ENCODE data around the gene SGTA. TPM values are rescaled to one million over a fixed set of nuclear protein-coding genes. Genes with fewer than 3 reads are reported as not detected.
A peak's percentile ranks its signal among the peaks of the same experiment; 100 is the strongest.

Gene SGTA
- total and polyA plus RNA-seq, 5 donors from 2014 or later = 28.2 to 35.7 (median 32.1) TPM

GRCh38 chr19:2740314-2740656 is 42.8 kb downstream of the SGTA start:
- Histone ChIP-seq H3K4me3 (ENCODE audit: low read depth, low read length) (peak overlapping the region; percentile 15), H3K27me3 (ENCODE audit: control insufficient read depth, insufficient read depth, low read length) (no peaks in the 10 kb centered on the region)
- ATAC-seq (ENCODE audit: low read depth in 2 of 2) = no peak

DNA sequence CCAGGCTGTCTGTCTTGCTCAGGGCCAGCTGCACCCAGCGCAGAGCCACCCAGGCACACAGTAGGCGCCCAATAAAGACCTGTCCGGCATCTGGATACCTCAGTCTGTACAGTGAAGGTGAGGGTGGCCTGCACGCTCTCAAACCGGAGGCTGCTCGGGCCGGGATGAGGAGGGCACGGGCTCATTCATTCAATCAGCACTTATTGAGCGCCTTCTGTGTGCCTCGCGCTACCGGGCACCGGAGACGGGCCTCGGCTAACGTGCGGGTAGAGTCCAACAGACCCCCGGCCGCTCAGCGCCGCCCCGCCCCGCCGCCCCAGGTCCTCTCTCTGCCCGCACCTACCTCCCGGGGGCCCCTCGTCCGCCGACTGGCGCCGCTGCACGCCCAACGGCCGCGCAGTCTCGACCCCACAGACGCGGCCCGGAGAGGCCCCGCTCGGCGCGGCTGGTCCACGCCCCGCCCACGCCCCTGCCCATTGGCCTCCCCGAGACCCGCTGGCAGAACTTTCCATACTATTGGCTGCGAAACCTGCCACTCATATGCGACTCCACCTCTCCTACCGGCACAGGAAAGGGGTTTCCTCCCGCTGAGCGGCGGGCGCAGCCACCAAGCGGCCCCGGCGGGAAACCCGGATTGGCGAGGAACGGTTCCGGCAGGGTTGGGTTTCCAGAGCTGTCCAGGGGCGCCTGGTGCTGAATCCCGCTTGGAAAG is 43.3 kb downstream of the SGTA start, which contains the start of gene SLC39A3:
SLC39A3 (minus strand) TSS at position 416 of the 712 bp plus-strand sequence. CDS start 2,760 bp downstream, outside the sequence.
- H3K9me3 Mint-ChIP-seq = no peaks in the 10 kb centered on the region
- Histone ChIP-seq H3K27ac (ENCODE audit: insufficient read depth, low read length, poor library complexity, severe bottlenecking) (peak within 1 kb of the TSS; percentile 57), H3K4me1 (ENCODE audit: control insufficient read depth, insufficient read depth, low read length, poor library complexity, severe bottlenecking) (peaks cover 14% of the 10 kb centered on the region), H3K27me3 (ENCODE audit: control insufficient read depth, insufficient read depth, low read length) (no peaks in the 10 kb centered on the region), H3K4me3 (ENCODE audit: low read depth, low read length) (peak within 1 kb of the TSS; percentile 69), H3K36me3 (ENCODE audit: control insufficient read depth, insufficient read depth, low read length) (peaks cover 11% of the 10 kb centered on the region), H3K9me3 (ENCODE audit: control insufficient read depth in 2 of 2, low read length in 2 of 2) (no peaks in the 10 kb centered on the region)
- DNase-seq = peak; percentile 98 to 99 (median 98)
- peaks cover 17% of the 10 kb centered on the region for H3K27me3 Mint-ChIP-seq
- H3K4me1 Mint-ChIP-seq = peaks cover 0 to 22% (median 11%) of the 10 kb centered on the region in 4 donors
- peaks cover 23% of the 10 kb centered on the region for H3K36me3 Mint-ChIP-seq
- ATAC-seq (ENCODE audit: low read depth in 2 of 2) = peak; percentile 100
- H3K4me3 Mint-ChIP-seq = peak within 1 kb of the TSS; percentile 86 to 90 (median 88)
- peak within 1 kb of the TSS; percentile 12 to 79 (median 36) for H3K27ac Mint-ChIP-seq

More at GRCh38 chr19:2740314-2740656, 42.8 kb downstream of the SGTA start:
- no peaks in the 10 kb centered on the region for H3K9me3 ChIP-seq (ENCODE audit: control insufficient read depth in 2 of 2, low read length in 2 of 2)
- no peak for DNase-seq
- peaks cover 14% of the 10 kb centered on the region for H3K4me1 ChIP-seq (ENCODE audit: control insufficient read depth, insufficient read depth, low read length, poor library complexity, severe bottlenecking)
- H3K36me3 ChIP-seq (ENCODE audit: control insufficient read depth, insufficient read depth, low read length) = peaks cover 10% of the 10 kb centered on the region
- no peak overlapping the region for H3K27ac ChIP-seq (ENCODE audit: insufficient read depth, low read length, poor library complexity, severe bottlenecking)
- Mint-ChIP-seq H3K27ac (no peak overlapping the region), H3K36me3 (peaks cover 21% of the 10 kb centered on the region), H3K4me1 (peaks cover 0 to 22% (median 11%) of the 10 kb centered on the region in 4 donors), H3K4me3 (peak overlapping the region; percentile 86 to 90 (median 88)), H3K9me3 (no peaks in the 10 kb centered on the region), H3K27me3 (peaks cover 17% of the 10 kb centered on the region)

- Histone ChIP-seq H3K36me3 (ENCODE audit: control insufficient read depth, insufficient read depth, low read length) (peaks cover 18% of the 10 kb centered on the region), H3K27me3 (ENCODE audit: control insufficient read depth, insufficient read depth, low read length) (no peaks in the 10 kb centered on the region), H3K27ac (ENCODE audit: insufficient read depth, low read length, poor library complexity, severe bottlenecking) (no peak overlapping the region), H3K9me3 (ENCODE audit: control insufficient read depth in 2 of 2, low read length in 2 of 2) (no peaks in the 10 kb centered on the region), H3K4me1 (ENCODE audit: control insufficient read depth, insufficient read depth, low read length, poor library complexity, severe bottlenecking) (peaks cover 14% of the 10 kb centered on the region), H3K4me3 (ENCODE audit: low read depth, low read length) (no peak overlapping the region)
- Mint-ChIP-seq H3K4me1 (peaks cover 0 to 27% (median 14%) of the 10 kb centered on the region in 4 donors), H3K36me3 (peaks cover 36% of the 10 kb centered on the region), H3K27me3 (peaks cover 7% of the 10 kb centered on the region), H3K4me3 (peak overlapping the region in 3 of 4 donors; percentile 41 to 64 (median 49)), H3K27ac (no peak overlapping the region), H3K9me3 (no peaks in the 10 kb centered on the region)
- no peak for DNase-seq
- no peak for ATAC-seq (ENCODE audit: low read depth in 2 of 2)
Measured at GRCh38 chr19:2736550-2737190, 46.4 kb downstream of the SGTA start.

DNA sequence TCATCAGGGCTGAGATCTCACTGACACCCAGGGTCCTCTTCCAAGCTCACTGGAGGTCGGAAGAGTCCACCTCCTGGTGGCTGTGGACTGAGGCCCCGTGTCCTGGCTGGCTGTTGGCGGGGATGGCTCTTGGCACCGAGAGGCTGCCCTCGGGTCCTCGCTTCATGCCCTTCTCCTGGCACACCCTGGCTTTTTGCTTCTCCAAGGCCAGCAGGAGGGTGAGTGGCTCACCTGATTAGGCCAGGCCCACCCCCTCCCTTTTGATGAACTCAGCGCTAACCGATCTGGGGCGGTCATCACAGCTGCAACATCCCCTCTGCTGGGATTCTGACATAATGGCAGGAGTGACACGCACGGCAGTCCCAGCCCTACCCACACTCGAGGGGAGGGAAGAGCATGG is 47.7 kb downstream of the SGTA start:
- Histone ChIP-seq H3K36me3 (ENCODE audit: control insufficient read depth, insufficient read depth, low read length) (peaks cover 18% of the 10 kb centered on the region), H3K4me1 (ENCODE audit: control insufficient read depth, insufficient read depth, low read length, poor library complexity, severe bottlenecking) (peaks cover 14% of the 10 kb centered on the region), H3K4me3 (ENCODE audit: low read depth, low read length) (no peak overlapping the region), H3K27ac (ENCODE audit: insufficient read depth, low read length, poor library complexity, severe bottlenecking) (no peak overlapping the region), H3K27me3 (ENCODE audit: control insufficient read depth, insufficient read depth, low read length) (no peaks in the 10 kb centered on the region), H3K9me3 (ENCODE audit: control insufficient read depth in 2 of 2, low read length in 2 of 2) (no peaks in the 10 kb centered on the region)
- Mint-ChIP-seq H3K27me3 (peaks cover 6% of the 10 kb centered on the region), H3K36me3 (peaks cover 36% of the 10 kb centered on the region), H3K4me1 (peaks cover 0 to 27% (median 14%) of the 10 kb centered on the region in 4 donors), H3K27ac (no peak overlapping the region), H3K9me3 (no peaks in the 10 kb centered on the region), H3K4me3 (no peak overlapping the region)
- DNase-seq (no peak), ATAC-seq (ENCODE audit: low read depth in 2 of 2) (no peak)

GRCh38 chr19:2734589-2735288 is 48.3 kb downstream of the SGTA start:
- no peak for ATAC-seq (ENCODE audit: low read depth in 2 of 2)
- no peak overlapping the region for H3K4me3 ChIP-seq (ENCODE audit: low read depth, low read length)
- Mint-ChIP-seq H3K4me3 (peak overlapping the region in 1 of 4 donors; percentile 86), H3K36me3 (peaks cover 36% of the 10 kb centered on the region), H3K27me3 (no peaks in the 10 kb centered on the region), H3K9me3 (no peaks in the 10 kb centered on the region), H3K27ac (no peak overlapping the region), H3K4me1 (peaks cover 0 to 22% (median 12%) of the 10 kb centered on the region in 4 donors)
- H3K27ac ChIP-seq (ENCODE audit: insufficient read depth, low read length, poor library complexity, severe bottlenecking) = no peak overlapping the region
- DNase-seq = no peak
- no peaks in the 10 kb centered on the region for H3K9me3 ChIP-seq (ENCODE audit: control insufficient read depth in 2 of 2, low read length in 2 of 2)
- H3K27me3 ChIP-seq (ENCODE audit: control insufficient read depth, insufficient read depth, low read length) = no peaks in the 10 kb centered on the region
- H3K4me1 ChIP-seq (ENCODE audit: control insufficient read depth, insufficient read depth, low read length, poor library complexity, severe bottlenecking) = peaks cover 9% of the 10 kb centered on the region
- H3K36me3 ChIP-seq (ENCODE audit: control insufficient read depth, insufficient read depth, low read length) = peaks cover 18% of the 10 kb centered on the region

DNA sequence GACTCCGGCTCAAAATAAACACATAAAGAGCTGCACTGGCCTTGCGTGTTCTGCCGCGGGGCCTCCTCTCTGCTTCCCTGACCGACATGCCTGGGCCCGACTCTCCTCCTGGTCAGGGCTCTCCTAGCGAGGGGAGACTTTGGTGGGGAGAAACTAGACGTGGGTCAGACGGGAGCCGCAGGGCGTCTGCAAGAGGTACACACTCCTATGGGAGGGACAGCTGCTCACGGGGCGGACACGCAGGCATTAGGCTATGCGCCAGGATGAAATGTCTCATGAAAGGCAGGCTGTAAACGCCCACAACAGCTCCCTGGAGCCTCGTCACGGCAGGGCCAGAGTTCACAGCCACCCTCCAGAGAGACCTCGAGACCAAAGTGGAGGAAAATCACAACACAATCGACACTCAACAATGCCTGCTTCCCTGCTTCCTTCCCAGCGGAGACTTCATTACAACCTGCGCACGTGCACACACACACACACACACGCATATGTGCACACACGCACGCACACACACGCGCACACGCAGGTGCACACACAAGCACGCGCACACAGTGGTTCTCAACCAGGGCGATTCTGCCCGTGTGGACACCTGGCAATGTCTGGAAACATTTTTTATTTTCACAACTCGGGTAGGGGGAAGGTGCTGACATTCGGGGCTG is 49.0 kb downstream of the SGTA start:
- Mint-ChIP-seq H3K27ac (no peak overlapping the region), H3K36me3 (peaks cover 36% of the 10 kb centered on the region), H3K4me3 (no peak overlapping the region), H3K9me3 (no peaks in the 10 kb centered on the region), H3K4me1 (peaks cover 0 to 17% (median 8%) of the 10 kb centered on the region in 4 donors), H3K27me3 (no peaks in the 10 kb centered on the region)
- Histone ChIP-seq H3K9me3 (ENCODE audit: control insufficient read depth in 2 of 2, low read length in 2 of 2) (no peaks in the 10 kb centered on the region), H3K4me3 (ENCODE audit: low read depth, low read length) (no peak overlapping the region), H3K27ac (ENCODE audit: insufficient read depth, low read length, poor library complexity, severe bottlenecking) (no peak overlapping the region), H3K36me3 (ENCODE audit: control insufficient read depth, insufficient read depth, low read length) (peaks cover 18% of the 10 kb centered on the region), H3K4me1 (ENCODE audit: control insufficient read depth, insufficient read depth, low read length, poor library complexity, severe bottlenecking) (peaks cover 3% of the 10 kb centered on the region), H3K27me3 (ENCODE audit: control insufficient read depth, insufficient read depth, low read length) (no peaks in the 10 kb centered on the region)
- no peak for ATAC-seq (ENCODE audit: low read depth in 2 of 2)
- no peak for DNase-seq

DNA sequence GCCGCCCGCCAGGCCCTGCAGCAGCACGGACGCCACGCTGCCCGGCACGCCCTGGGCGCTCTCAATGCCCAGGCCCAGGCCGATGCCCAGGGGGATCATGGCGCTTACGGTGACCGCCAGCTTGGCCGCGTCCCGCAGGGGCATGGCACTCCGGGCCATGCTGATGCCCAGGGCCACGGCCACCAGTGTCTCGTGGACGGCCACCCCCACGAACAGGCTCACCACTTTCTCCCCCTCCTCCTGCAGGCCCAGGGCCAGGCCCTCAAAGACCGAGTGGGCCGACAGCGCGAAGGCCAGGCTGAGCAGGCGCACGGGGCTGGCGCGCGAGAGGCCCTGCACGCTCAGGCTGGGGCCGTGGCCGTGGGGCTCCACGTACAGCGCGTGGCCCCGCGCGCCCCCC is 50.2 kb downstream of the SGTA start:
- peaks cover 18% of the 10 kb centered on the region for H3K36me3 ChIP-seq (ENCODE audit: control insufficient read depth, insufficient read depth, low read length)
- H3K27ac Mint-ChIP-seq = no peak overlapping the region
- peaks cover 0 to 11% (median 4%) of the 10 kb centered on the region in 4 donors for H3K4me1 Mint-ChIP-seq

More for the DNA sequence above, 50.2 kb downstream of the SGTA start:
- ATAC-seq (ENCODE audit: low read depth in 2 of 2) = no peak
- H3K9me3 ChIP-seq (ENCODE audit: control insufficient read depth in 2 of 2, low read length in 2 of 2) = no peaks in the 10 kb centered on the region
- Mint-ChIP-seq H3K9me3 (no peaks in the 10 kb centered on the region), H3K27me3 (no peaks in the 10 kb centered on the region), H3K4me3 (no peak overlapping the region), H3K36me3 (peaks cover 34% of the 10 kb centered on the region)
- no peak overlapping the region for H3K27ac ChIP-seq (ENCODE audit: insufficient read depth, low read length, poor library complexity, severe bottlenecking)
- no peak for DNase-seq
- no peaks in the 10 kb centered on the region for H3K4me1 ChIP-seq (ENCODE audit: control insufficient read depth, insufficient read depth, low read length, poor library complexity, severe bottlenecking)
- H3K27me3 ChIP-seq (ENCODE audit: control insufficient read depth, insufficient read depth, low read length) = no peaks in the 10 kb centered on the region
- no peak overlapping the region for H3K4me3 ChIP-seq (ENCODE audit: low read depth, low read length)
